Loucy (cell line): Measurements from ENCODE around the gene RAPGEF2.
A peak's percentile ranks its signal among the peaks of the same experiment; 100 is the strongest.
"Not testable (repeated sequence)": the region's sequence is repeated elsewhere in the genome, so short reads cannot be mapped to it uniquely, and the experiment has no call there.

Experiments used
- H2AFZ ChIP-seq: fragments of 200-600 bp; sonication (generic); 2 replicates; pipeline ENCODE4 v1.6.0; 2016; ENCODE audit warnings: antibody characterized with exemption, mild to moderate bottlenecking, low read length, moderate library complexity
- H3F3A ChIP-seq: fragments of 200-600 bp; 2 replicates; pipeline ENCODE4 v1.6.0; 2016; ENCODE audit warnings: antibody characterized with exemption, low read depth, mild to moderate bottlenecking
- H3K27me3 ChIP-seq: fragments of 200-600 bp; sonication (generic); 2 replicates; pipeline ENCODE4 v1.6.1; 2014; ENCODE audit warnings: low read length, mild to moderate bottlenecking; ENCODE audit not compliant: insufficient read depth, poor library complexity, severe bottlenecking
- H3K36me3 ChIP-seq: fragments of 200-600 bp; sonication (generic); 2 replicates; pipeline ENCODE4 v1.6.1; 2016; ENCODE audit warnings: low read length; ENCODE audit not compliant: insufficient read depth
- H3K4me1 ChIP-seq: fragments of 200-600 bp; sonication (generic); 2 replicates; pipeline ENCODE4 v1.5.1; 2014; ENCODE audit warnings: low read length, mild to moderate bottlenecking; ENCODE audit not compliant: insufficient read depth, poor library complexity, severe bottlenecking
- H3K4me2 ChIP-seq: fragments of 200-600 bp; sonication (generic); 2 replicates; pipeline ENCODE4 v1.6.0; 2014; ENCODE audit warnings: antibody characterized with exemption, low read length, low read depth, mild to moderate bottlenecking; ENCODE audit not compliant: poor library complexity, severe bottlenecking
- H3K4me3 ChIP-seq: fragments of 200-600 bp; sonication (generic); 2 replicates; pipeline ENCODE4 v1.5.1; 2014; ENCODE audit warnings: low read length, mild to moderate bottlenecking, mixed read lengths; ENCODE audit not compliant: poor library complexity, severe bottlenecking
- H3K79me2 ChIP-seq: fragments of 200-600 bp; sonication (generic); 2 replicates; pipeline ENCODE4 v1.6.1; 2014; ENCODE audit warnings: low read length; ENCODE audit not compliant: insufficient read depth
- H3K9ac ChIP-seq: fragments of 200-600 bp; sonication (generic); 2 replicates; pipeline ENCODE4 v1.6.0; 2014; ENCODE audit warnings: mild to moderate bottlenecking, low read depth, low read length, moderate library complexity; ENCODE audit not compliant: poor library complexity, severe bottlenecking
- H3K9me2 ChIP-seq: fragments of 200-600 bp; sonication (generic); replicated peaks from 2 replicates; pipeline ENCODE4 v1.6.1; 2016; ENCODE audit warnings: low read depth, low read length, mixed read lengths
- H3K9me3 ChIP-seq: fragments of 200-600 bp; sonication (generic); 2 replicates; pipeline ENCODE4 v1.6.1; 2014; ENCODE audit warnings: mild to moderate bottlenecking, antibody characterized with exemption, low read length, low read depth; ENCODE audit not compliant: insufficient read depth
- H4K20me1 ChIP-seq: fragments of 200-600 bp; sonication (generic); 2 replicates; pipeline ENCODE4 v1.6.0; 2014; ENCODE audit warnings: antibody characterized with exemption, low read length, mild to moderate bottlenecking; ENCODE audit not compliant: insufficient read depth, poor library complexity, severe bottlenecking
- CTCF ChIP-seq: fragments of 200-600 bp; sonication (generic); conservative IDR thresholded peaks from 2 replicates; pipeline ENCODE4 v1.5.1; 2014; ENCODE audit warnings: mild to moderate bottlenecking, antibody characterized with exemption, low read length
- EZH2phosphoT487 ChIP-seq: fragments of 200-600 bp; IDR thresholded peaks from 2 replicates; pipeline ENCODE4 v1.6.1; 2018; ENCODE audit warnings: antibody characterized with exemption, mild to moderate bottlenecking, moderate library complexity, borderline replicate concordance

Gene RAPGEF2

GRCh38 chr4:159158985-159159384 lies 56.1 kb downstream of the RAPGEF2 start:
- Histone ChIP-seq H3K36me3 (no peaks in the 10 kb centered on the region), H3F3A (no peaks in the 10 kb centered on the region), H3K79me2 (peaks cover 87% of the 10 kb centered on the region), H3K9me2 (no peaks in the 10 kb centered on the region), H2AFZ (no peak overlapping the region), H4K20me1 (peaks cover 8% of the 10 kb centered on the region), H3K4me3 (no peak overlapping the region), H3K4me1 (peaks cover 65% of the 10 kb centered on the region), H3K9ac (no peak overlapping the region), H3K9me3 (no peaks in the 10 kb centered on the region), H3K4me2 (no peak overlapping the region), H3K27me3 (no peaks in the 10 kb centered on the region)
- TF ChIP-seq EZH2phosphoT487, result no peak
- TF ChIP-seq CTCF, result no peak

GRCh38 chr4:159159611-159160010 lies 56.7 kb downstream of the RAPGEF2 start:
- H3K27me3 ChIP-seq, result no peaks in the 10 kb centered on the region
- no peak overlapping the region for H2AFZ ChIP-seq
- H4K20me1 ChIP-seq, result peaks cover 8% of the 10 kb centered on the region
- H3K4me2 ChIP-seq, result no peak overlapping the region
- H3K36me3 ChIP-seq, result no peaks in the 10 kb centered on the region
- TF ChIP-seq EZH2phosphoT487 (no peak), CTCF (no peak)
- no peak overlapping the region for H3K4me3 ChIP-seq
- peaks cover 65% of the 10 kb centered on the region for H3K4me1 ChIP-seq
- no peaks in the 10 kb centered on the region for H3K9me3 ChIP-seq
- peaks cover 87% of the 10 kb centered on the region for H3K79me2 ChIP-seq
- no peak overlapping the region for H3K9ac ChIP-seq
- no peaks in the 10 kb centered on the region for H3K9me2 ChIP-seq
- no peaks in the 10 kb centered on the region for H3F3A ChIP-seq

GRCh38 chr4:159160242-159160641 lies 57.4 kb downstream of the RAPGEF2 start:
- Histone ChIP-seq H3K27me3 (no peaks in the 10 kb centered on the region), H2AFZ (no peak overlapping the region), H4K20me1 (peaks cover 8% of the 10 kb centered on the region), H3K9me2 (no peaks in the 10 kb centered on the region), H3K79me2 (peaks cover 86% of the 10 kb centered on the region), H3K9ac (no peak overlapping the region), H3K4me1 (peaks cover 65% of the 10 kb centered on the region), H3K36me3 (no peaks in the 10 kb centered on the region), H3K4me2 (no peak overlapping the region), H3K9me3 (no peaks in the 10 kb centered on the region), H3K4me3 (no peak overlapping the region), H3F3A (no peaks in the 10 kb centered on the region)
- TF ChIP-seq CTCF, result no peak
- TF ChIP-seq EZH2phosphoT487, result no peak

- not testable (repeated sequence) for H3K36me3 ChIP-seq, H3K4me3 ChIP-seq, H3K27me3 ChIP-seq, H3K9me3 ChIP-seq, H3F3A ChIP-seq, H3K9me2 ChIP-seq, H2AFZ ChIP-seq, H4K20me1 ChIP-seq
- Histone ChIP-seq H3K4me1 (peaks cover 68% of the 10 kb centered on the region), H3K9ac (peak overlapping the region; percentile 7), H3K79me2 (peaks cover 87% of the 10 kb centered on the region), H3K4me2 (peak overlapping the region; percentile 50)
Measured at GRCh38 chr4:159161436-159161835, 58.6 kb downstream of the RAPGEF2 start.
